Loucy (cell line): ENCODE measurements around the gene MRPL33.

Source experiments
- H2AFZ ChIP-seq: fragments of 200-600 bp; sonication (generic); 2 replicates; pipeline ENCODE4 v1.6.0; 2016; ENCODE audit warnings: antibody characterized with exemption, mild to moderate bottlenecking, low read length, moderate library complexity
- H3F3A ChIP-seq: fragments of 200-600 bp; 2 replicates; pipeline ENCODE4 v1.6.0; 2016; ENCODE audit warnings: antibody characterized with exemption, low read depth, mild to moderate bottlenecking
- H3K27me3 ChIP-seq: fragments of 200-600 bp; sonication (generic); 2 replicates; pipeline ENCODE4 v1.6.1; 2014; ENCODE audit warnings: low read length, mild to moderate bottlenecking; ENCODE audit not compliant: insufficient read depth, poor library complexity, severe bottlenecking
- H3K36me3 ChIP-seq: fragments of 200-600 bp; sonication (generic); 2 replicates; pipeline ENCODE4 v1.6.1; 2016; ENCODE audit warnings: low read length; ENCODE audit not compliant: insufficient read depth
- H3K4me1 ChIP-seq: fragments of 200-600 bp; sonication (generic); 2 replicates; pipeline ENCODE4 v1.5.1; 2014; ENCODE audit warnings: low read length, mild to moderate bottlenecking; ENCODE audit not compliant: insufficient read depth, poor library complexity, severe bottlenecking
- H3K4me2 ChIP-seq: fragments of 200-600 bp; sonication (generic); 2 replicates; pipeline ENCODE4 v1.6.0; 2014; ENCODE audit warnings: antibody characterized with exemption, low read length, low read depth, mild to moderate bottlenecking; ENCODE audit not compliant: poor library complexity, severe bottlenecking
- H3K4me3 ChIP-seq: fragments of 200-600 bp; sonication (generic); 2 replicates; pipeline ENCODE4 v1.5.1; 2014; ENCODE audit warnings: low read length, mild to moderate bottlenecking, mixed read lengths; ENCODE audit not compliant: poor library complexity, severe bottlenecking
- H3K79me2 ChIP-seq: fragments of 200-600 bp; sonication (generic); 2 replicates; pipeline ENCODE4 v1.6.1; 2014; ENCODE audit warnings: low read length; ENCODE audit not compliant: insufficient read depth
- H3K9ac ChIP-seq: fragments of 200-600 bp; sonication (generic); 2 replicates; pipeline ENCODE4 v1.6.0; 2014; ENCODE audit warnings: mild to moderate bottlenecking, low read depth, low read length, moderate library complexity; ENCODE audit not compliant: poor library complexity, severe bottlenecking
- H3K9me2 ChIP-seq: fragments of 200-600 bp; sonication (generic); replicated peaks from 2 replicates; pipeline ENCODE4 v1.6.1; 2016; ENCODE audit warnings: low read depth, low read length, mixed read lengths
- H3K9me3 ChIP-seq: fragments of 200-600 bp; sonication (generic); 2 replicates; pipeline ENCODE4 v1.6.1; 2014; ENCODE audit warnings: mild to moderate bottlenecking, antibody characterized with exemption, low read length, low read depth; ENCODE audit not compliant: insufficient read depth
- H4K20me1 ChIP-seq: fragments of 200-600 bp; sonication (generic); 2 replicates; pipeline ENCODE4 v1.6.0; 2014; ENCODE audit warnings: antibody characterized with exemption, low read length, mild to moderate bottlenecking; ENCODE audit not compliant: insufficient read depth, poor library complexity, severe bottlenecking
- CTCF ChIP-seq: fragments of 200-600 bp; sonication (generic); conservative IDR thresholded peaks from 2 replicates; pipeline ENCODE4 v1.5.1; 2014; ENCODE audit warnings: mild to moderate bottlenecking, antibody characterized with exemption, low read length
- EZH2phosphoT487 ChIP-seq: fragments of 200-600 bp; IDR thresholded peaks from 2 replicates; pipeline ENCODE4 v1.6.1; 2018; ENCODE audit warnings: antibody characterized with exemption, mild to moderate bottlenecking, moderate library complexity, borderline replicate concordance

Gene MRPL33

GRCh38 chr2:27798948-27799645, 27.6 kb downstream of the MRPL33 start:
- Histone ChIP-seq H3K9me2 (no peaks in the 10 kb centered on the region), H3F3A (no peaks in the 10 kb centered on the region), H3K9ac (no peak overlapping the region), H3K4me3 (no peak overlapping the region), H3K4me1 (no peaks in the 10 kb centered on the region), H4K20me1 (no peaks in the 10 kb centered on the region), H3K36me3 (no peaks in the 10 kb centered on the region), H2AFZ (no peak overlapping the region), H3K27me3 (no peaks in the 10 kb centered on the region), H3K9me3 (no peaks in the 10 kb centered on the region), H3K79me2 (no peaks in the 10 kb centered on the region), H3K4me2 (no peak overlapping the region)
- TF ChIP-seq EZH2phosphoT487 (no peak), CTCF (no peak)

- Histone ChIP-seq H3K9ac (no peak overlapping the region), H4K20me1 (no peaks in the 10 kb centered on the region), H3K4me3 (no peak overlapping the region), H3K4me2 (no peak overlapping the region), H3K9me3 (no peaks in the 10 kb centered on the region), H3F3A (no peaks in the 10 kb centered on the region), H3K27me3 (no peaks in the 10 kb centered on the region), H3K79me2 (no peaks in the 10 kb centered on the region), H3K4me1 (no peaks in the 10 kb centered on the region), H3K9me2 (no peaks in the 10 kb centered on the region), H3K36me3 (no peaks in the 10 kb centered on the region), H2AFZ (no peak overlapping the region)
- no peak for TF ChIP-seq CTCF
- TF ChIP-seq EZH2phosphoT487: no peak
These were observed 28.1 kb downstream of the MRPL33 start for GRCh38 chr2:27799646-27800010.

- H4K20me1 ChIP-seq: no peaks in the 10 kb centered on the region
- H3K9ac ChIP-seq: no peak overlapping the region
- H3K9me3 ChIP-seq: no peaks in the 10 kb centered on the region
- H2AFZ ChIP-seq: no peak overlapping the region
- H3K4me3 ChIP-seq: no peak overlapping the region
- no peaks in the 10 kb centered on the region for H3K9me2 ChIP-seq
- H3K36me3 ChIP-seq: no peaks in the 10 kb centered on the region
- H3F3A ChIP-seq: no peaks in the 10 kb centered on the region
- no peak overlapping the region for H3K4me2 ChIP-seq
- no peaks in the 10 kb centered on the region for H3K79me2 ChIP-seq
- no peak for TF ChIP-seq CTCF
- no peak for TF ChIP-seq EZH2phosphoT487
- H3K27me3 ChIP-seq: no peaks in the 10 kb centered on the region
- H3K4me1 ChIP-seq: no peaks in the 10 kb centered on the region
These were observed 29.3 kb downstream of the MRPL33 start for GRCh38 chr2:27800856-27801255.
